ENCODE results near the gene PABPN1L.

Gene PABPN1L

GRCh38 chr16:88870608-88871348 is 4.3 kb upstream of the PABPN1L start:
- no peak for DNase-seq (ENCODE audit: low read depth in 2 of 2)

- no peak for DNase-seq (ENCODE audit: low read depth in 2 of 2)
Measured at GRCh38 chr16:88869673-88869980, 3.2 kb upstream of the PABPN1L start.

GRCh38 chr16:88868974-88869672 is 2.7 kb upstream of the PABPN1L start:
- DNase-seq (ENCODE audit: low read depth in 2 of 2): no peak

GRCh38 chr16:88867581-88868246 is 1.3 kb upstream of the PABPN1L start:
- DNase-seq (ENCODE audit: low read depth in 2 of 2): no peak

GRCh38 chr16:88865742-88866141 is 718 bp downstream of the PABPN1L start:
- DNase-seq (ENCODE audit: low read depth in 2 of 2): no peak

- no peak for DNase-seq (ENCODE audit: low read depth in 2 of 2)
Measured at GRCh38 chr16:88865310-88865709, 1.1 kb downstream of the PABPN1L start.

GRCh38 chr16:88864521-88864920 is 1.9 kb downstream of the PABPN1L start:
- DNase-seq (ENCODE audit: low read depth in 2 of 2): no peak

- DNase-seq (ENCODE audit: low read depth in 2 of 2): no peak
Measured at GRCh38 chr16:88864099-88864498, 2.4 kb downstream of the PABPN1L start.

GRCh38 chr16:88863426-88863825 is 3.0 kb downstream of the PABPN1L start:
- DNase-seq (ENCODE audit: low read depth in 2 of 2): no peak

GRCh38 chr16:88862968-88863367 is 3.5 kb downstream of the PABPN1L start:
- no peak for DNase-seq (ENCODE audit: low read depth in 2 of 2)

- DNase-seq (ENCODE audit: low read depth in 2 of 2): no peak
Measured at GRCh38 chr16:88861359-88861758, 5.1 kb downstream of the PABPN1L start.

GRCh38 chr16:88859381-88860091 is 6.9 kb downstream of the PABPN1L start:
- DNase-seq (ENCODE audit: low read depth in 2 of 2): no peak

GRCh38 chr16:88857728-88858339 is 8.6 kb downstream of the PABPN1L start:
- DNase-seq (ENCODE audit: low read depth in 2 of 2): peak; percentile 20 to 40

- DNase-seq (ENCODE audit: low read depth in 2 of 2): peak; percentile 84 to 87
Measured at GRCh38 chr16:88856828-88857727, 9.4 kb downstream of the PABPN1L start, which contains the start of the genes GALNS and TRAPPC2L. TSS of gene GALNS (minus strand) at chr16:88856947. CDS start at chr16:88856877, 70 bp downstream. TSS of gene TRAPPC2L (plus strand) at chr16:88857127. CDS start at chr16:88857151, 24 bp downstream.

- no peak for DNase-seq (ENCODE audit: low read depth in 2 of 2)
Measured at GRCh38 chr16:88856122-88856827, 10.2 kb downstream of the PABPN1L start.

GRCh38 chr16:88855736-88856121 is 10.7 kb downstream of the PABPN1L start:
- no peak for DNase-seq (ENCODE audit: low read depth in 2 of 2)

GRCh38 chr16:88855176-88855575 is 11.3 kb downstream of the PABPN1L start:
- no peak for DNase-seq (ENCODE audit: low read depth in 2 of 2)

GRCh38 chr16:88854306-88855111 is 12.0 kb downstream of the PABPN1L start:
- no peak for DNase-seq (ENCODE audit: low read depth in 2 of 2)

GRCh38 chr16:88853325-88853941 is 13.0 kb downstream of the PABPN1L start:
- no peak for DNase-seq (ENCODE audit: low read depth in 2 of 2)

Measured in fibroblast of skin of left quadriceps (primary cell).